Measurements from ENCODE around the gene TMEM154.

TMEM154 gene

GRCh38 chr4:152678841-152679240 lies 956 bp downstream of the TMEM154 start:
- TF ChIP-seq, protein P1, sequence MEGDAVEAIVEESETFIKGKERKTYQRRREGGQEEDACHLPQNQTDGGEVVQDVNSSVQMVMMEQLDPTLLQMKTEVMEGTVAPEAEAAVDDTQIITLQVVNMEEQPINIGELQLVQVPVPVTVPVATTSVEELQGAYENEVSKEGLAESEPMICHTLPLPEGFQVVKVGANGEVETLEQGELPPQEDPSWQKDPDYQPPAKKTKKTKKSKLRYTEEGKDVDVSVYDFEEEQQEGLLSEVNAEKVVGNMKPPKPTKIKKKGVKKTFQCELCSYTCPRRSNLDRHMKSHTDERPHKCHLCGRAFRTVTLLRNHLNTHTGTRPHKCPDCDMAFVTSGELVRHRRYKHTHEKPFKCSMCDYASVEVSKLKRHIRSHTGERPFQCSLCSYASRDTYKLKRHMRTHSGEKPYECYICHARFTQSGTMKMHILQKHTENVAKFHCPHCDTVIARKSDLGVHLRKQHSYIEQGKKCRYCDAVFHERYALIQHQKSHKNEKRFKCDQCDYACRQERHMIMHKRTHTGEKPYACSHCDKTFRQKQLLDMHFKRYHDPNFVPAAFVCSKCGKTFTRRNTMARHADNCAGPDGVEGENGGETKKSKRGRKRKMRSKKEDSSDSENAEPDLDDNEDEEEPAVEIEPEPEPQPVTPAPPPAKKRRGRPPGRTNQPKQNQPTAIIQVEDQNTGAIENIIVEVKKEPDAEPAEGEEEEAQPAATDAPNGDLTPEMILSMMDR (IDR thresholded peaks at IDR 0.05; ENCODE audit: control insufficient read depth, extremely low read depth, insufficient read depth): no peak
- DNase-seq (ENCODE audit: low read depth): no peak
- no peak overlapping the region; the same call in 1 of the 2 replicates for H3K4me3 ChIP-seq (ENCODE audit: low read depth, low read length)

DNA sequence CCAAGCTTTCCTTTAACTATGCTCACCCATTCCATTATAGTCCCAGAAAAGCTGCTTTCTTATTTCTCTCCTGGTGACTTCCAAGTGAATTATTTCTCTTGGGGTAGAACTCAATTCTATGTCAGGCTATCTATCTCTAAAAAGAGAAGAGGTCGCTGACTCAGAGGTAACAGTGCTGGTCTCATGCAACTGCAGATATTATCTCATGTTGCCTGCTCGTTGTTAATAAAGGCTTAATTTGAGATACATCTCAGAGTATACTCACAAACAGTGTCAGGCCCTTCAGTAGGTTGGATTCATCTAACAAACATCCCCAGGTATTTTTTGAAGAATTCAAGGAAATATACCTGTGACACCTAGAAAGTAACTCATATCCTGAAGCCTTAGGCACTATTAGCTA lies 2.7 kb downstream of the TMEM154 start:
- TF ChIP-seq, protein P1 (IDR thresholded peaks at IDR 0.05; ENCODE audit: control insufficient read depth, extremely low read depth, insufficient read depth): no peak
- no peak for DNase-seq (ENCODE audit: low read depth)
- no peak overlapping the region for H3K4me3 ChIP-seq (ENCODE audit: low read depth, low read length)

GRCh38 chr4:152676052-152676854 lies 3.5 kb downstream of the TMEM154 start:
- TF ChIP-seq, protein P1 (IDR thresholded peaks at IDR 0.05; ENCODE audit: control insufficient read depth, extremely low read depth, insufficient read depth): no peak
- DNase-seq (ENCODE audit: low read depth): no peak
- H3K4me3 ChIP-seq (ENCODE audit: low read depth, low read length): no peak overlapping the region

- no peak for DNase-seq (ENCODE audit: low read depth)
Observed at GRCh38 chr4:152674359-152674758, 5.4 kb downstream of the TMEM154 start.

GRCh38 chr4:152673489-152673888 lies 6.3 kb downstream of the TMEM154 start:
- TF ChIP-seq, protein P1 (IDR thresholded peaks at IDR 0.05; ENCODE audit: control insufficient read depth, extremely low read depth, insufficient read depth): no peak
- DNase-seq (ENCODE audit: low read depth): no peak
- no peak overlapping the region for H3K4me3 ChIP-seq (ENCODE audit: low read depth, low read length)

More at GRCh38 chr4:152674359-152674758, 5.4 kb downstream of the TMEM154 start:
- H3K4me3 ChIP-seq (ENCODE audit: low read depth, low read length): no peak overlapping the region
- TF ChIP-seq, protein P1 (IDR thresholded peaks at IDR 0.05; ENCODE audit: control insufficient read depth, extremely low read depth, insufficient read depth): no peak

DNA sequence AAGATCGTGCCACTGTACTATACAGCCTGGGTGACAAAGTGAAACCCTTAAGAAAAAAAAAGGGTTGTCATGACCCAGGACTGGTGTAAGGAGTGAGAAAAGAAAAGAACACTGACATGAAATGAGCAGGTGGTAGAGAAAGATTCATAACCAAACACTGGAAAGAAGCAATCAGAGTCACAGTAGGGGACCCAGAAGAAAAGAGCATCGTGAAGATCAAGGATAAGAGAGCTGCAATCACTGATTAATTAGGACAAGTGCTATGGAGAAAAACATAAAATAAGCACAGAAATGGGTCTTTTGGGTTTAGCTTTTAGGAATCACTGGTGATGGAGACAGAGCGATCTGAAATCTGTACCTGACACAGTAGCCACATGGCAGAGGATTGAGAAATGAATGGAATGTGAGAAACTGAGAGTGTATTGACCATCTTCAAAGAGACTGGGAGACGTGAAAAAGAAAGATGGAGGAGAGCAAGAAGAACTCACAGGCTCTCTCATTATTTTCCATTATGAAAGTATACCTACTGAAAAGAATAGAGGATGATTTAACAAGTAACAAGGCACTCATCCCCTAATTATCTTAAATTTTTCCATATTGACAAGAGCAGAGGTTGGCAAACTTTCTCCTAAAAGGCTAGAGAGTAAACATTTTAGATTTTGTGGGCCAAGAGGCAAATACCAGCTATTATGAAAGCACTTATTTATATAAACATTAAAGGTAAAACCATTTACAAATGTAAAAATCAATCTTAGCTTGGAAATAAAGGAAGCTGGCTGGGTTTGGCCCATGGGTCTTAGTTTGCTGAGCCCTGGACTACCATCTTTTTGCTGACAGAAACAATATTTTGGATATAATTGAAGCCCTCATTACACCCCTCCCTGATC lies 7.3 kb downstream of the TMEM154 start:
- TF ChIP-seq, protein P1 (IDR thresholded peaks at IDR 0.05; ENCODE audit: control insufficient read depth, extremely low read depth, insufficient read depth): no peak
- no peak for DNase-seq (ENCODE audit: low read depth)
- no peak overlapping the region for H3K4me3 ChIP-seq (ENCODE audit: low read depth, low read length)

Data from LNCaP clone FGC (cell line).